Articular chondrocyte of knee joint (primary cell): ENCODE results near the gene ANAPC13. TPM values are rescaled to one million over a fixed set of nuclear protein-coding genes. Genes with fewer than 3 reads are reported as not detected.

Experiments
- total RNA-seq: library from RNA; depleted of rRNA; stranded (reverse); fragments of >200 nt; gene quantifications from 2 replicates; pipeline ENCODE4 v1.2.3, GENCODE V29; 2012

ANAPC13 gene, protein sequence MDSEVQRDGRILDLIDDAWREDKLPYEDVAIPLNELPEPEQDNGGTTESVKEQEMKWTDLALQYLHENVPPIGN
- 104 and 106 TPM in 2 replicates for total RNA-seq

DNA sequence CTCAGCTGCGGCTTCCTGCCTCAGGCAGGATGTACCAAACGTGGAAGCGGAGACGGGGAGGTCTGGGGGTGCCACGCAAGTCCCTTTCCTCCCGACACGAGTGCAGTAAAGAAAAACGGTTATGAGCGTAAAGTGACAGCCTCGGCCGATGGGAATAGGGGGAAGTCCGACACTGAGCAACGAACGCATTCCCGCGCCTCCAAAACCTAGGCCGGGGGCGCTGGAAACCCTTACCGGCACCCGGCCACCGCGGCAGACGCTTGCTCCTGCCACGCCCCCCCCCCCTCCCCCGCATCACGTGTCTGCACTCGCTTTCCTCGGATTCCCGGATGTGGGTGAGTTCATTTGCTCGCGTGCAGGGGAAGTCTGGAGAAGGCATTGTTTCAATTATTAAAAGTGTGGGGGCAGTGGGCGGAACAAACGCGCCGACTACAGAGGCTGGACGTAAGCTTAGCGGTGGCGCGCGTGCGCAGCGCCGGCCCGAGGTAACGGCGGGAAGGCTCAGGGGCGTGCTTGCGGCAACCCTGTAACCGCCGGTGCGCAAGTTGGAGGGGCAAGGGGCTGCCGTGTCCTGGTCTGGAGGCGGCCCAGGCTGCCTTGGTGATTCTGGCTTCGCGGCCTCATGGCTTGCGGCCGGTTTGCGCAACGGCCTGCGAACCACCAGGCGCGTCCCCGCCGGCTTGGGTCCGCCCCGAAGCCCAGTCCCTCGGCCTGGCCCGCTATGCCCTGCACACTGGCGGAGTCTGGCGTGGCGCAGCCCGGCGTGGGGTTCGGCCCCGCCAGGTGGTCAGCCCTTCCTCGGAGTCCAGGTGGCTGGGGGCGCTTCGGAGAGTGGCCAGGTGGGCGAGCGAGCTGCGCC, at the start of gene ANAPC13, which contains the start of gene CEP63:
Gene ANAPC13 (minus strand): TSS at position 268 of the 859 bp plus-strand sequence. CDS start 3,081 bp downstream, outside the sequence.
Gene CEP63 (plus strand): TSS at position 340 of the 859 bp plus-strand sequence. CDS start 9,264 bp downstream, outside the sequence.

Other genes with a start within 250 kb of the ANAPC13 start
- 96.4 and 101 TPM in 2 replicates for gene RYK, start 235.1 kb downstream of the ANAPC13 start, total RNA-seq
- 222 and 259 TPM in 2 replicates for gene AMOTL2, start 111.5 kb downstream of the ANAPC13 start, total RNA-seq
- gene CEP63, start 72 bp upstream of the ANAPC13 start, total RNA-seq: 26.3 and 27.1 TPM in 2 replicates
- gene KY, start 165.0 kb upstream of the ANAPC13 start, total RNA-seq: 4.8 and 6.4 TPM in 2 replicates